ENCODE measurements around the gene MGMT.

The MGMT gene

DNA sequence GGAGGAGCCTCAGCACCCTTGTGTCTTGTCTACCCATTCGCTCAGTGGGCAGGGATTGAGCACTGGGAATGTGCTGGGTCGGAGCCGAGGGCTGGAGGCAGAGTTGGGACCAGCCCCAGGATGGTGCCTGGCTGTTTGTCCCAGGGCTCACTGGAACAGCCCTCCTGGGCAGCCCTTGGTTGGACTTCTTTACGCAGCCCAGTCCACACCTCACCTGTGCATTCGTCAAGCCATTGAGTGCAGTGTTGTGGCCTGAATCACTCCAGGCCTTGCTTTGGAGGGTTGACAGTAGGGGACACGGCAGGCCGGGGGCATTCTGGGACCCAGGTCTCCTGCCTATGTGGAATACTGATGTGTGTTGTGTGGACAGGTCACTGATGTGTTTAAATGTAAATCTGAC is 229.6 kb downstream of the MGMT start:
- DNase-seq: no peak

- DNase-seq: no peak
Measured at GRCh38 chr10:129697463-129698247, 230.6 kb downstream of the MGMT start.

DNA sequence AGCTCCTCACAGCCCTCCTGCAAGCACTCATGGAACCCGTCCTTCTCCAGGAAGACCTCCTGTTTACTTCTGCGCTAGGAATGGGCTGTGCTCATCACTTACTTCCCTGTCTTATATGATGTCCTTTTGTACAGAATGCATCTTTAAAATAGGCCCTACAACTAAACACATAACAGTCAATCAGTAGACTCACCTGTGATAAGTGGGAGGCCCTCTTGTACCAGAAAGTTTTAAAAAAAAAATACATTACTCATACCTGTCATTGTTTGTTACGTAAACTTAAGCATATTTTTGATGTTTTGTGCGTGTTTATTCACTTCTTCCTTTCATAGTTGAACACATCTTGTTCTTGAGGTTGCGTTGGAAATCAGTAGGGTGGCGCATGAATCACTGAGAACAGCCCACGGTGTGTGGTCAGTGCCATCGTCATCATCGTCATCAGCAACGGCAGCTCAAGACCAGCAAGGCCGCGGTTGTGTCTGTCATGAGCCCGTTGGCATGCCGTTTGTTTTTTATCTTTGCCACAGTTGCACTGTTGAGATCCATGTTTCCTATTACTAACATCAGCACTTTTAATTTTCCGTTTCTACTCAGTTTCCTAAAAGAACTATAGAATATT is 232.8 kb downstream of the MGMT start:
- DNase-seq: no peak

DNA sequence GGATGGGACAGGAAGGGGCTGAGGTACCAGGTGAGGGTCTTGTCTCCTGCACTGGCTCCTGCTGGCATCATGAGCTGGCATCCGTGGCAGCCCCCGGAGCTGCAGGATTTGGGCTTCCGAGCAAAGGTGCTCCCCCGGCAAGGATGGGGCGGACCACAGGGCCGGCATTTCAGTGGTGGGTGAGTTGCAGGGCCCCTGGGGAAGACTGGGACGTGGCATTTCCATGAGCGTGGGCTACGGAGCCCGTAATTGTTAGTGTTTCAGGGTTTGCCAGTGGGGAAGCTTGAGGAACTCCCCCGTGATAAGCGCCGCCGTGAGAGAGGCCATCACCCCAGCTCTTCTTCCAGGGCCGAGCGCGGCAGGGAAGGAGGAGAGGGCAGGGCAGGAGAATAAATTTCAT is 235.6 kb downstream of the MGMT start:
- no peak for DNase-seq

DNA sequence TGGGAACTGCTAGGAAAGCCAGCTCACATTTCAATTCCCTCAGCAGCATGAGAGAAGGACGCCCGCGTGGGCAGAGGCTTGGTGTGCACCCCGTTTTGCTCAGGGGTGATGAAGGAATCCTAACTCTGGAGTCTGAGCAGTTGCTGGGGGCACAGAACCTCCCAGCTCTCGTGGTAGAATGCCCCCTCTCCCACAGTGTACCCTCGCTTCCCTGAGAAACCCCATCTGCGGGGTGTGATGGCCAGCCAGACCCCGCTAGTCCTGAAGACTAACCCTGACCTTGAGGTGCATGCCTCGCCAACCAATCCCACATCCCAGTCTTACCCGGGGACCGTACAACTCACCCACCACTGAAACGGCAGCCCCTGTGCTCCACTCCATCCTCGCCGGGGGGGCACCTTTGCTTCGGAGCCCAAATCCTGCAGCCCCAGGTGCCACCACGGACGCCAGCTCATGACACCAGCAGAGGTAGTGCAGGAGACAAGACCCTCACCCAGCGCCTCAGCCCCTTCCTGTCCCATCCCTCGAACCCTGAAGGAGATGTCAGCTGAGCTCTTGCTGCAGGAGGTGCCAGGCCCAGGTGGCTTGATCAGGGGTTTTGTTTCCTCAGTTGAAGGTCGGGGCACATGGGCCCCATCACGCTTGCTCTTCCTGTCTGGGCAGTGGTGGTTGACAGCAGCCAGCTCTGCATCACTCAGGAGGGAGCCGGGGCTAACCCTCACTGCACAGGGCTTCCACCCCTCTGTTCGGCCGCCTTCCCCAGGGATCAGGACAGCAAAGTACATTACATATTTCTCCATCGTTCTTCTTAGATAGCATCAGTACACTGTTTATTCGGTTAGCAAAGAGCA is 236.5 kb downstream of the MGMT start:
- no peak for DNase-seq

DNA sequence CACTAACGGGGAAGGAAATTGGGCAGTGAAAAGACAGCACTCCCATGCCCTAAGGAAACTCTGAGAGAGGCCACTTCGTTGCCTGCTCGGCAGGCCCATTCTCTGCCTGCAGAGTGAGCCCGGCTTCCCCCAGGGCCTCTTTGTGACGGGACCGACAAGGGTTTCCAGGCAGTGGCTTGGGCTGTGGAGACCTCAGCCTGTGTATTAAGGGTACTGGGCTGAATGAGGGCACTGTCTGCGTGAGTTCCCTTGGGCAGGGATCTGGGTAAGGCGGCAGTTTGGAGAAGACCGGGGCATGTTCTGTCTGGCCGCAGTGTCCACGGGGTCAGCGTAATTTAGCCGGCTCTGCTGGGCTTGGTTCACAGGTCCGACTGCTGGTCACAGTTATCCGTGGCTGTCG is 237.2 kb downstream of the MGMT start:
- no peak for DNase-seq

GRCh38 chr10:129704786-129705525 is 237.9 kb downstream of the MGMT start:
- no peak for DNase-seq

GRCh38 chr10:129705676-129706075 is 238.6 kb downstream of the MGMT start:
- no peak for DNase-seq

- DNase-seq: no peak
Measured at GRCh38 chr10:129706081-129706480, 239.0 kb downstream of the MGMT start.

DNA sequence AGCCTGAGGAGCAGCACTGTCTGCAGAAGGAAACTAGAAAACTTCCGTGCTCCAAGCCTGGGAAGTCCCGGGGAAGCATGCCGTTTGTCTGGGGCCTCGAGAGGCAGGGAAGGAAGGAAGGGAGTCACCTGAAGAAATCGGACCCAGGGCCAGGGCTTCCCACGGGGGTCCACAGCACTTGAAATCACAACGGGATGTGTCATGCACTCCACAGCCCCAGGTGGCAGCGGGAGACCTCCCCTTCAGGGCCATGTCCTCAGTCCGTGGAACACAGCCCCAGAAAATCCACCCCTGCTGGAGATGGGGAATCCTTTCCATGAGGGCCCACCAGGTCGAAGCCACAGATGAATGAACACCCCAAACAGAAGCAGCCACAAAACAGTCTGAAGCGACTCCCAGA is 239.5 kb downstream of the MGMT start:
- no peak for DNase-seq

DNA sequence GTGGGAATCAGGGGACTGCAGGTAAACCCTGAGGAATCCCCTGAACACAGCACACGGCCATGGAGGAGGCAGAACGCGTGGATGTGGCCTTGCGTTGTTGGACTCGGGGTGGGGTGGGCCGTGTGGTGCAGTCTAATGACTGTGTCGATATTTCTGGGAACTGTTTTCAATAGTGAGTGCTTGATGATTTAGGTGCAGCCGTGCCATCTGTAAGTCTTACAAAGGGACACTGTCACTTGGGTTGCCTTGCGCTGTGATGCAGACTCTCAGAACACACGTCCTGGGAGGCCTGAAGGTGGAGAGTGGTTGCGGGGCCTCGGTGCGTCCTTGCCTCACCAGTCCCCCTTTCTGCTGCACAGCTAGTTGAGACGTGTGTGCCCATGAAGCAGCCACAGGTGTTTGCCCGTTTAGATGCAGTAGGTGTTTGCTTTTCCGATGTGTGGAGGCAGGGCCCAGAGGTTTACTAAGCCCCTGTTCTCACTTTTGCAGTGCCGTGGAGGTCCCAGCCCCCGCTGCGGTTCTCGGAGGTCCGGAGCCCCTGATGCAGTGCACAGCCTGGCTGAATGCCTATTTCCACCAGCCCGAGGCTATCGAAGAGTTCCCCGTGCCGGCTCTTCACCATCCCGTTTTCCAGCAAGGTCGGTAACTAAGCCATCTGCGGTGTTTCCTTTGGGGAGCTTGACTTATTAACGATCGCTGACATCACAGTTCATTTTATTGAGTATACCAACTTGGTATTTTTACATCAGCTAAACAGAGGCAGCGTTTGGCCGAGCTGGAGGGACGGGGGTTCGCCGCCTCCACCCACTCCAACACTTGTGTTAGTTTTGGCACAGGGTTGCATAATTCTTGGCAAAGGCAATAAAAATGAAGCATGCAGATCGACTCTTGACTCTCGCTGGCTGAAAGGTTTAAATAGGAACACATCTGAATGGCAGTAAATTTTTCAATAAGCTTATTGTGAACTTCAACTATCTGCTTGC is 240.7 kb downstream of the MGMT start:
- DNase-seq: no peak

DNA sequence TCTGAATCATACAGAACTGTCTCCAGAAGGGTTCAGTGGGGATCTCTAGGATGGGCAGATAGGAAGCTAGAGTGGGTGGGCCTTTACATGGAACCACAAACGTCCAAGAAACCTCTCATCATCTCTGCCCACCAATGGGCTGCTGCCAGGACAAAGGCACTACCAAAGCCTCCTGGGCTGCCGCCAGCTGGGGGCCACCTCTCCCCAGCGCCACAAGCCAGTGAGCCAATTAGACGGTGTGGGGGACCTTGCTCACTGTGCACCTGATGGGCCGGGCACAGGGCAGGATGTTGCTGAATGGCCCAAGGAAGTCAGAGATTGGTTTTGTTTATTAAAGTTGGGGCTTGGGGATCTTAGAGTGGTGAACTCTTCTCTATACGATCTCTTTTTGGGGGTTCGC is 242.1 kb downstream of the MGMT start:
- no peak for DNase-seq

- no peak for DNase-seq
Measured at GRCh38 chr10:129709627-129710509, 242.8 kb downstream of the MGMT start.

DNA sequence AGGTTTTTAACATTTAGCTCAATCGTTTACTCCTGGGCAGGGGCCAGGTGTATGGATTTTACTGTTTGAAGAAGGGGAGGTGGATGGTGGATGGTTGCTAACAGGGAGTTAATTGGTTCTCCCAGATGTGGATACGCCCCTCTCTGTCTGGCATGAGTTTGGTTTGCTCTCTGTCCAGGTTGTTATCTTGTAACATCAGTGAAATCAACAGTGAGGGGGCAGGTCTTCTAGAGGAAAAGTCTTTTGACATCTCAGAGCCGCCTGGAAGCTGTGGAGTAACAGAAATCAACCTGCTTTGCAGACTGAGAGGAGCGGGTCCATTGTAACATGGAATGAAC is 243.4 kb downstream of the MGMT start:
- no peak for DNase-seq

DNA sequence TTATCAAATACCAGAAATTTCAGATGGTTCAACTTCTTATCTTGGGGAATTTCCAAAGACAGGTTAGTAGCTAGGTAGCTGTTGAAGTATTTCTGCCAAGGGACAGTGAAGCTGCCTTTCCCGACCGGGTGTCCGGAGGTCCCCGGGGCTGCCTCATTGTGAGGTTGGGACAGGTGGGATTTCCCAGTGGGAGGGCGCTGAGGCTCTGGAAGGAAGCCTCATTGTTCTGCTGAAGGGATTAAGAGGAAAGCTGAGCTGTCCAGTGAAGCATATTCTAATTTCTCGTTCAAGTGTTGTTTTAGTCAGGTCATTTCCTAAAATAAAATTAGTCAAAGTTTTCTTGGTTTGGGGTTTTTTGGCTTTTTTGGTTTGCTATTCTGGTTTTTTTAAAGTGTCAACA is 244.2 kb downstream of the MGMT start:
- DNase-seq: peak; percentile 36

- no peak for DNase-seq
Measured at GRCh38 chr10:129712000-129712399, 245.0 kb downstream of the MGMT start.

DNA sequence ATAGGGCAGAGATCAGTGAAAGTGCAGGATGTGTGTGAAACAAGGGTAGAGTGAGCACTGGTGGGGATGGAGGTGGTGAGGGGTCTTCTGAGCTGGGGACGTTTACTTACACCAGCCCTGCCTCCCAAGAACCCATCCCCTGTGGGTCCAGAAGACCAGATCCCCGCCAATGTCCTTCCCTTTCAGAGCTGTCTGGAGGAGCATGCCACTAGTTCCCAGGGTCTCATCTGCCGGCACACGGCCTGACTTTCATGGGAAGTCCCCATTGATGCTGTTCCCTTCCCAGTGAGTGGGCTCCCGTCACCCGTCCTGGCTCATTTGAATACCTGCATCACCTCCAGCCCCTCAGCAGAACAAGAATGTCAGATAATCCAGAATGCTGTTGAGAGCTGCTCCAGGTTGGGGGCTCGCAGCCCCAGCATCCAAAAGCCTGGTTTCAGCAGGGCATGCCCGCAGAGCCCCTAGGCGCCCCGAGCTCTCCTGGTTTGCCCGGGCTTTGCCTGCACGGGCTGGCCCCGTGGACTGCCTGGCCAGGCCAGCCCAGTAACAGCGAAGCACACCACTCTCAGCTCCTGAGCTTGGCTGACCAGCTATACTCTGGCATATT is 246.7 kb downstream of the MGMT start:
- no peak for DNase-seq

DNA sequence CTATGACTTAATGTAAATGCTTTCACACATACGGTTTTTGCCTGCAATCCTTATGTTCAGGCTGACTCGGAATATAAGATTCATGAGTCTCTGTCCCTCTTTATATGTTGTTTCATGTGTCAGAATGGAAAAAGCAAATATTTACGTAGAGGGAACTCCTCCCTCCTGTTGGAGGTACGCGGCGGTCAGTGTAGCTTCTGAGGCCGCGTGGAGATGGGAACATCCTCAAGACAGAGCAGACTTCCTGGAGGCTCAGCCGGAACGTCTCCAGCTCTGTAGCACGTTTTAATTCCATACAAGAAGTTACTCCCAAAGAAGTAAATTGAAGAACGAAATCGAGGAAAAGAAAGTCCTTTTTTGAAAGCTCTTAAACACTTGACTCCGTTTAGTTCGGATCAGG is 248.8 kb downstream of the MGMT start:
- DNase-seq: no peak

DNA sequence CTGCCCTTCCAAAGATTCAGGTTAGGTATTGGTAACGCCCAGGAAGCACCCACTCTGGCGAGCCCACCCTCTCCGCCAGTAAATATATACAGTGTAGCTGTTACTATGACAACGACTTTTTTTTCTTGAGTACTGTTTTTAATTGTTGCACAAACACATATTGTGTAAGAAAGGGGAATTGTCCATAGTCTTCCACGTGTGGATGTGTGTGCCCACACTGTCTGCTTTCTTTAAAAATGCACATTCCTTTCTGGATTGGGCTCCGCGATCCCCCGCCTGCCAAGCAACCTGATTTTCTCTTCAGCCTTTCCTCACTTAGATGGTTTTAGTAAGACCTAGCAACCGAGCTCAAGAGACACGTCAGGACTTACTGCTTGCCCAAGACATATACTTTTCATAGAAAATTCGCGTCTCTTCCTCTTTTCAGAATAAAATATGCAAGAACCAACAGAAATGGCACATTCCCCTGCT is 249.2 kb downstream of the MGMT start:
- DNase-seq: no peak

DNA sequence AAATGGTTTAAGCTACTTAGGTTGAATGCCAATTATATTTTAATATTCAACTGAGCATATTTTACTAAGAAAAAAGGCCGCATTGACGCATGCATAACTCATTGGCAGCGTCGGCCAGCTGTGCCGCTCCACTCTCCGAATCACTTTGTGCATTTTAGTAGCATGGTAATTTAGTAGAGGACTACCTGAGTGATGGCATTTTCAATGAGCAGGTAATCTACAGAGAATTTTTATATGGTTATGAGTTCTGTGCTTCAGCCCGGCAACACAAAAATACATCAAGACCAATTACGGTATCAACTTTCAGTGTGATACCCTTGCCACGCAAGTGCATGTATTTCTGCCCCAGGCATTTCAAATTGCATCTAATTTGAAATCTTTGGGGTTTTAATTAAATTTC is 249.8 kb downstream of the MGMT start:
- no peak for DNase-seq

All from NCI-H82 (cell line).